Bone marrow (tissue), 2 donors: Measurements from ENCODE around the gene SORD.
"Not testable (repeated sequence)": the region's sequence is repeated elsewhere in the genome, so short reads cannot be mapped to it uniquely, and the experiment has no call there.

Experiments used
- DNase-seq, 2 donors: peaks; one replicate each; lab custom pipeline; 2025; lab: John Stamatoyannopoulos, UW

The SORD gene

GRCh38 chr15:45024649-45025048 is 1.7 kb downstream of the SORD start:
- not testable (repeated sequence) for DNase-seq

GRCh38 chr15:45025627-45026026 is 2.6 kb downstream of the SORD start:
- not testable (repeated sequence) for DNase-seq

GRCh38 chr15:45026651-45027190 is 3.7 kb downstream of the SORD start:
- DNase-seq: no peak

GRCh38 chr15:45027220-45027619 is 4.2 kb downstream of the SORD start:
- DNase-seq: no peak

- no peak for DNase-seq
Observed at GRCh38 chr15:45030743-45031142, 7.7 kb downstream of the SORD start.

GRCh38 chr15:45031522-45032028 is 8.6 kb downstream of the SORD start:
- not testable (repeated sequence) for DNase-seq

GRCh38 chr15:45032501-45032900 is 9.5 kb downstream of the SORD start:
- DNase-seq: not testable (repeated sequence)

- DNase-seq: not testable (repeated sequence)
Observed at GRCh38 chr15:45034087-45034486, 11.1 kb downstream of the SORD start.

GRCh38 chr15:45034600-45035375 is 11.8 kb downstream of the SORD start:
- not testable (repeated sequence) for DNase-seq

- peak; percentile 14 to 39 for DNase-seq
Observed at GRCh38 chr15:45036812-45037781, 14.1 kb downstream of the SORD start.

GRCh38 chr15:45037936-45038335 is 14.9 kb downstream of the SORD start:
- no peak for DNase-seq

GRCh38 chr15:45040396-45040795 is 17.4 kb downstream of the SORD start:
- DNase-seq: not testable (repeated sequence)

GRCh38 chr15:45041538-45041937 is 18.5 kb downstream of the SORD start:
- not testable (repeated sequence) for DNase-seq

GRCh38 chr15:45042859-45043258 is 19.9 kb downstream of the SORD start:
- not testable (repeated sequence) for DNase-seq

GRCh38 chr15:45044270-45044669 is 21.3 kb downstream of the SORD start:
- not testable (repeated sequence) for DNase-seq

- DNase-seq: not testable (repeated sequence)
Observed at GRCh38 chr15:45048449-45048793, 25.4 kb downstream of the SORD start.

GRCh38 chr15:45048794-45049631 is 26.0 kb downstream of the SORD start:
- DNase-seq: peak; percentile 8 to 85

- no peak for DNase-seq
Observed at GRCh38 chr15:45050587-45050986, 27.6 kb downstream of the SORD start.

- DNase-seq: not testable (repeated sequence)
Observed at GRCh38 chr15:45052676-45053075, 29.7 kb downstream of the SORD start.

GRCh38 chr15:45058690-45059675 is 36.0 kb downstream of the SORD start:
- DNase-seq: not testable (repeated sequence)
